CD4-positive, alpha-beta T cell (primary cell): ENCODE measurements around the gene GPR4. TPM values are rescaled to one million over a fixed set of nuclear protein-coding genes. Genes with fewer than 3 reads are reported as not detected.

Source experiments
- ATAC-seq: fragments of 200-7000 bp; cut with Tn5 transposase; one replicate; pipeline ENCODE4 v1.10.0; 2022; ENCODE audit warnings: mild to moderate bottlenecking; ENCODE audit not compliant: poor library complexity
- CTCF ChIA-PET: fragments of 350-600 bp; sonication (Branson Sonifier 250); formaldehyde crosslinking; loops from one replicate; lab custom pipeline; 2021; ENCODE audit warnings: antibody characterized with exemption, inconsistent platforms; lab: Charles Lee
- POLR2A ChIA-PET: fragments of 350-600 bp; sonication (Branson Sonifier 250); formaldehyde crosslinking; loops from one replicate; lab custom pipeline; 2021; ENCODE audit warnings: antibody characterized with exemption, inconsistent platforms; lab: Charles Lee
- DNase-seq, 14 experiments: peaks; one replicate each; pipeline ENCODE4 v3.0.0-alpha.2; 2013 to 2020; ENCODE audit warnings: mixed read lengths in 2 of 14
- H3K27ac ChIP-seq, 2 donors: one replicate each; pipeline versions ENCODE4 v1.5.1 to v1.7.0; 2013; ENCODE audit warnings: low read length in 2 of 2, low read depth in 1 of 2, mild to moderate bottlenecking in 1 of 2
- H3K27me3 ChIP-seq, 2 experiments: 1 replicate in 1 of 2; 2 replicates in 1 of 2; pipeline versions ENCODE4 v1.6.1 to v1.7.0; 2013; ENCODE audit warnings: low read length in 2 of 2, control low read depth in 1 of 2, mild to moderate bottlenecking in 1 of 2, moderate library complexity in 1 of 2; ENCODE audit not compliant: insufficient read depth in 2 of 2, control insufficient read depth in 1 of 2
- H3K36me3 ChIP-seq: one replicate; pipeline ENCODE4 v1.6.1; 2013; ENCODE audit warnings: low read length, control low read depth; ENCODE audit not compliant: insufficient read depth
- H3K4me1 ChIP-seq: one replicate; pipeline ENCODE4 v1.6.1; 2013; ENCODE audit warnings: low read length, control low read depth; ENCODE audit not compliant: insufficient read depth
- H3K4me3 ChIP-seq: one replicate; pipeline ENCODE4 v1.5.1; 2013; ENCODE audit warnings: mild to moderate bottlenecking, low read length, moderate library complexity
- H3K9me3 ChIP-seq, 2 experiments: 1 replicate in 1 of 2; 2 replicates in 1 of 2; pipeline versions ENCODE4 v1.6.1 to v1.7.0; 2013; ENCODE audit warnings: low read length in 2 of 2, mild to moderate bottlenecking in 2 of 2, control low read depth in 1 of 2, moderate library complexity in 1 of 2; ENCODE audit not compliant: control insufficient read depth in 1 of 2, insufficient read depth in 1 of 2
- H3K27ac Mint-ChIP-seq: one replicate; pipeline ENCODE4 v1.8.0; 2020; ENCODE audit warnings: mixed read lengths
- H3K27me3 Mint-ChIP-seq: one replicate; pipeline ENCODE4 v1.8.0; 2021; ENCODE audit warnings: mixed read lengths
- H3K36me3 Mint-ChIP-seq: one replicate; pipeline ENCODE4 v1.8.0; 2021; ENCODE audit warnings: low read depth, mixed read lengths
- H3K4me1 Mint-ChIP-seq: one replicate; pipeline ENCODE4 v1.8.0; 2021; ENCODE audit warnings: low read depth, mixed read lengths
- H3K4me3 Mint-ChIP-seq: one replicate; pipeline ENCODE4 v1.8.0; 2020; ENCODE audit warnings: mild to moderate bottlenecking, mixed read lengths
- H3K9me3 Mint-ChIP-seq: one replicate; pipeline ENCODE4 v1.8.0; 2020; ENCODE audit warnings: mixed read lengths
- intact Hi-C, 2 experiments: fragments of 100-400 bp; cut with DNase I in 1 of 2; cut with micrococcal nuclease in 1 of 2; formaldehyde crosslinking; loops; one replicate each; pipeline versions ENCODE4 v1.15.1 to v1.9.0; 2023 to 2025; cut with DNase I, micrococcal nuclease
- total RNA-seq, 174 experiments: library from RNA in 2 of 174; stranded (reverse) in 2 of 174; gene quantifications; one replicate each; pipeline ENCODE4 v1.2.3 and lab custom pipeline; 2021 to 2026
- TF ChIP-seq, protein P1 (sequence below): fragments of 200-600 bp; IDR thresholded peaks from one replicate; pipeline ENCODE4 v1.8.0; 2022; ENCODE audit warnings: antibody characterized with exemption, mild to moderate bottlenecking

The GPR4 gene
- total RNA-seq, 2 experiments from 2014 or later: not detected

GRCh38 chr19:45645631-45646344, 43.8 kb upstream of the GPR4 start:
- DNase-seq (peak; percentile 51 to 90 (median 64)), ATAC-seq (peak; percentile 65)
- Histone ChIP-seq H3K27ac (no peak overlapping the region), H3K4me3 (peak overlapping the region; percentile 51), H3K9me3 (no peaks in the 10 kb centered on the region), H3K27me3 (no peaks in the 10 kb centered on the region), H3K4me1 (peaks cover 51% of the 10 kb centered on the region), H3K36me3 (no peaks in the 10 kb centered on the region)
- TF ChIP-seq, protein P1, sequence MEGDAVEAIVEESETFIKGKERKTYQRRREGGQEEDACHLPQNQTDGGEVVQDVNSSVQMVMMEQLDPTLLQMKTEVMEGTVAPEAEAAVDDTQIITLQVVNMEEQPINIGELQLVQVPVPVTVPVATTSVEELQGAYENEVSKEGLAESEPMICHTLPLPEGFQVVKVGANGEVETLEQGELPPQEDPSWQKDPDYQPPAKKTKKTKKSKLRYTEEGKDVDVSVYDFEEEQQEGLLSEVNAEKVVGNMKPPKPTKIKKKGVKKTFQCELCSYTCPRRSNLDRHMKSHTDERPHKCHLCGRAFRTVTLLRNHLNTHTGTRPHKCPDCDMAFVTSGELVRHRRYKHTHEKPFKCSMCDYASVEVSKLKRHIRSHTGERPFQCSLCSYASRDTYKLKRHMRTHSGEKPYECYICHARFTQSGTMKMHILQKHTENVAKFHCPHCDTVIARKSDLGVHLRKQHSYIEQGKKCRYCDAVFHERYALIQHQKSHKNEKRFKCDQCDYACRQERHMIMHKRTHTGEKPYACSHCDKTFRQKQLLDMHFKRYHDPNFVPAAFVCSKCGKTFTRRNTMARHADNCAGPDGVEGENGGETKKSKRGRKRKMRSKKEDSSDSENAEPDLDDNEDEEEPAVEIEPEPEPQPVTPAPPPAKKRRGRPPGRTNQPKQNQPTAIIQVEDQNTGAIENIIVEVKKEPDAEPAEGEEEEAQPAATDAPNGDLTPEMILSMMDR: no peak
- peak overlapping the region; percentile 86 for H3K4me3 Mint-ChIP-seq
- peaks cover 44% of the 10 kb centered on the region for H3K4me1 Mint-ChIP-seq
- H3K36me3 Mint-ChIP-seq: no peaks in the 10 kb centered on the region
- H3K9me3 Mint-ChIP-seq: no peaks in the 10 kb centered on the region
- intact Hi-C loops: no loop called here
- peak overlapping the region; percentile 79 for H3K27ac Mint-ChIP-seq
- H3K27me3 Mint-ChIP-seq: no peaks in the 10 kb centered on the region
- POLR2A ChIA-PET: interaction anchor here (0.7 to 1.3 kb wide), 10 partner anchors 23 to 257 kb away, joined by 3 to 4 read pairs (median 4); partner anchors contain the start of genes DMWD, GIPR, GPR4 and MYPOP
- CTCF ChIA-PET: interaction anchor here (0.8 to 1.9 kb wide), 4 partner anchors 36 to 206 kb away, joined by 3 to 8 read pairs (median 4); partner anchors contain the start of gene QPCTL

GRCh38 chr19:45645068-45645630, 43.1 kb upstream of the GPR4 start:
- H3K27ac Mint-ChIP-seq: peak overlapping the region; percentile 79
- H3K27ac ChIP-seq: no peak overlapping the region

More at GRCh38 chr19:45645068-45645630, 43.1 kb upstream of the GPR4 start:
- ChIA-PET CTCF (interaction anchor here (0.8 to 1.9 kb wide), 4 partner anchors 37 to 206 kb away, joined by 3 to 8 read pairs (median 4); partner anchors contain the start of gene QPCTL), POLR2A (interaction anchor here (0.7 to 1.3 kb wide), 10 partner anchors 23 to 258 kb away, joined by 3 to 4 read pairs (median 4); partner anchors contain the start of genes DMWD, GIPR, GPR4 and MYPOP)
- TF ChIP-seq, protein P1: no peak
- Histone ChIP-seq H3K36me3 (no peaks in the 10 kb centered on the region), H3K9me3 (no peaks in the 10 kb centered on the region), H3K4me1 (peaks cover 56% of the 10 kb centered on the region), H3K4me3 (peak overlapping the region; percentile 51), H3K27me3 (no peaks in the 10 kb centered on the region)
- H3K4me3 Mint-ChIP-seq: peak overlapping the region; percentile 86
- H3K9me3 Mint-ChIP-seq: no peaks in the 10 kb centered on the region
- ATAC-seq: no peak
- intact Hi-C loops: no loop called here
- no peak for DNase-seq
- no peaks in the 10 kb centered on the region for H3K27me3 Mint-ChIP-seq
- no peaks in the 10 kb centered on the region for H3K36me3 Mint-ChIP-seq
- H3K4me1 Mint-ChIP-seq: peaks cover 47% of the 10 kb centered on the region
